ENCODE measurements around the gene GRB10. TPM values are rescaled to one million over a fixed set of nuclear protein-coding genes. Genes with fewer than 3 reads are reported as not detected.

GRB10 gene
- total and polyA plus RNA-seq, 2 donors (not counting 3 experiments of a cell fraction or from before 2014, with no cell fraction given): 43.7 to 240 TPM

GRCh38 chr7:50673096-50673495 is 109.6 kb downstream of the GRB10 start:
- no peaks in the 10 kb centered on the region for H3K27me3 ChIP-seq (ENCODE audit: control insufficient read depth in 2 of 2, insufficient read depth in 2 of 2, low read length in 2 of 2)
- H3K4me2 ChIP-seq (ENCODE audit: insufficient read depth, low read length): no peak overlapping the region
- no peaks in the 10 kb centered on the region for H3K9me1 ChIP-seq (replicated peaks; ENCODE audit: control insufficient read depth, extremely low read depth, insufficient read depth, low read length)
- CTCF ChIA-PET: interaction anchor here (0.8 kb wide), 1 partner anchor 40 kb away, joined by 3 read pairs; no protein-coding TSS in a partner anchor
- H3K9ac ChIP-seq (replicated peaks; ENCODE audit: extremely low read depth, insufficient read depth, low read length): no peak overlapping the region
- dilution Hi-C loops (cut with MboI; ENCODE audit: extremely low pct_ligation_motif_present, low sequenced_read_pairs): no loop called here
- H3K4me3 ChIP-seq (replicated peaks in 1 of 3; ENCODE audit: insufficient read depth in 1 of 3, low read depth in 1 of 3, low read length in 3 of 3): no peak overlapping the region
- H3K79me2 ChIP-seq (ENCODE audit: control insufficient read depth, insufficient read depth, low read length): peaks cover 87% of the 10 kb centered on the region
- no peak overlapping the region for H2AFZ ChIP-seq (ENCODE audit: low read depth, low read length)
- BruUV-seq (replicated peaks): no TSS peak
- peaks cover 6% of the 10 kb centered on the region for H3K4me1 ChIP-seq (ENCODE audit: control insufficient read depth, extremely low read depth, insufficient read depth, low read length)
- no peaks in the 10 kb centered on the region for H4K20me1 ChIP-seq (replicated peaks; ENCODE audit: control insufficient read depth, extremely low read depth, insufficient read depth, low read length)
- H3K9me3 ChIP-seq (replicated peaks; ENCODE audit: control insufficient read depth, insufficient read depth, low read length): no peaks in the 10 kb centered on the region
- H3K27ac ChIP-seq (ENCODE audit: insufficient read depth, low read depth, low read length): no peak overlapping the region
- intact Hi-C loops (cut with micrococcal nuclease): no loop called here
- H3K36me3 ChIP-seq (ENCODE audit: control insufficient read depth in 2 of 2, extremely low read depth in 1 of 2, insufficient read depth in 2 of 2, low read length in 2 of 2): peaks cover 11 to 49% of the 10 kb centered on the region in 2 experiments
- no peak for FAIRE-seq
- POLR2A ChIA-PET: no interaction called here
- DNase-seq (ENCODE audit: low read depth, low spot score): no peak
- TF ChIP-seq CTCF (IDR thresholded peaks at IDR 0.05; ENCODE audit: extremely low read depth in 1 of 2, insufficient read depth in 1 of 2, low read depth in 1 of 2, low read length in 2 of 2): no peak
- TF ChIP-seq FOS (IDR thresholded peaks at IDR 0.05; ENCODE audit: borderline replicate concordance, insufficient read depth, low read length): no peak
- TF ChIP-seq MYC (IDR thresholded peaks at IDR 0.05; ENCODE audit: low read depth, low read length): no peak
- no peak for TF ChIP-seq JUN (IDR thresholded peaks at IDR 0.05; ENCODE audit: borderline replicate concordance, insufficient read depth, insufficient read length, low read depth)
- TF ChIP-seq POLR2A (IDR thresholded peaks at IDR 0.05; ENCODE audit: low read depth, low read length): no peak
- no peak for TF ChIP-seq POLR2AphosphoS5 (IDR thresholded peaks at IDR 0.05; ENCODE audit: insufficient read depth, low read depth, low read length)
- no peak for TF ChIP-seq MAX (IDR thresholded peaks at IDR 0.05; ENCODE audit: insufficient read depth, insufficient read length)
- no peak for TF ChIP-seq EZH2 (IDR thresholded peaks at IDR 0.05; ENCODE audit: borderline replicate concordance, low read depth, low read length, severe bottlenecking)
- no peak for TF ChIP-seq GATA2 (IDR thresholded peaks at IDR 0.05; ENCODE audit: insufficient read depth, insufficient read length, low read depth, low read length)

All from endothelial cell of umbilical vein (primary cell).